ENCODE measurements around the gene OPRPN.

Gene OPRPN

DNA sequence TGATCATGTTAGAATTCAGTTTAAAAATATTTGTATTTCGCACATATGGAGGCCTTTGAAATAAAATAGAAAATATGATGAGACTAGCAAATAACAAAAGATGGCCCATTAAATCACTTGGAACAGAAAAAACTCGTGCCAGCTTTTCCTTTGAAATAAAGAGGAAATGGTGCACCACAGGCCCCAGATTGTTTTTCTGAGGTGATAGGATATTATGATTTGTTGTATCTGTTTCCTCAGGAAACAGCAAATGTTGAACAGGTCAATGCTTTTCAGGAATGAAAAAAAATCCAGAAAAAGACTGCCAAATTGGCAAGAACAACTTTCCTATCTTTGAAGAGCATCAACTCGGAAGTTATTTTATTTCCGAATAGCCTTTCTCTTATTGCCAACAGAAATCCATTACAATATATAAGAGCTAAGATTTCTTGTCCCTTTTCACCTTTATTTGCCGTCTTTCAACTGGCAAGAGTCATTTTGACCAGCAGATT lies 15.0 kb upstream of the OPRPN start, which contains the start of gene SMR3B:
TSS of gene SMR3B (plus strand) at position 441 of the 491 bp plus-strand sequence. CDS start 1,380 bp downstream, outside the sequence.
- Histone ChIP-seq H3K4me1 (ENCODE audit: control insufficient read depth in 1 of 2, insufficient read depth in 2 of 2, low read length in 2 of 2) (no peaks in the 10 kb centered on the region), H3K36me3 (ENCODE audit: control insufficient read depth in 1 of 2, insufficient read depth in 2 of 2, low read length in 2 of 2) (no peaks in the 10 kb centered on the region), H3K27ac (ENCODE audit: low read depth, low read length) (no peak within 1 kb of the TSS)

DNA sequence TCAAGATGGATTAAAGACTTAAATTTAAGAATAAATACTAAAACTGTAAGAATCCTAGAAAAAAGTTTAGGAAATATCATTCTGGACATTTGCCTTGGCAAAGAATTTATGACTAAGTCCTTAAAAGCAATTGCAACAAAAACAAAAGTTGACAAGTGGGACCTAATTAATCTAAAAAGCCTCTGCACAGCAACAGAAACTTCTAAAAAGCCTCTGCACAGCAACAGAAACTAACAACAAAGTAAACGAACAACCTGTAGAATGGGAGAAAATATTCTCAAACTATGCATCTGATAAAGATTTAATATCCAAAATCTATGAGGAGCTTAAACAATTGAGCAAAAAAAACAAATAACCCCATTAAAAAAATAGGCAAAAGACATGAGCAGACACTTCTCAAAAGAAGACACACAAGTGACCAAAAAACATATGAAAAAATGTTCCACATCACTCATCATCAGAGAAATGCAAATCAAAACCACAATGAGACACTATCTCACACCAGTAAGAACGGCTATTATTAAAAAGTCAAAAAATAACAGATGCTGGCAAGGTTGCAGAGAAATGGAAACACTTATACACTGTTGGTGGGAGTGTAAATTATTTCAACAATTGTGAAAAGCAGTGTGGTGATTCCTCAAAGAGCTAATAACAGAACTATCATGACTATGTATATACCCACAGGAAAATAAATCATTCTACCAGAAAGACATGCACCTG lies 5.5 kb upstream of the OPRPN start:
- Histone ChIP-seq H3K9me3 (ENCODE audit: control insufficient read depth in 1 of 2, low read length in 2 of 2) (no peaks in the 10 kb centered on the region), H3K4me3 (ENCODE audit: low read depth in 1 of 2, low read length in 2 of 2) (no peak overlapping the region), H3K27ac (ENCODE audit: low read depth, low read length) (no peak overlapping the region), H3K9ac (ENCODE audit: low read depth in 1 of 2, low read length in 2 of 2) (no peak overlapping the region), H3K4me1 (ENCODE audit: control insufficient read depth in 1 of 2, insufficient read depth in 2 of 2, low read length in 2 of 2) (no peaks in the 10 kb centered on the region), H3K27me3 (ENCODE audit: control insufficient read depth in 1 of 2, insufficient read depth in 2 of 2, low read length in 2 of 2) (no peaks in the 10 kb centered on the region), H3K36me3 (ENCODE audit: control insufficient read depth in 1 of 2, insufficient read depth in 2 of 2, low read length in 2 of 2) (no peaks in the 10 kb centered on the region)

More for the DNA sequence above, 15.0 kb upstream of the OPRPN start, which contains the start of gene SMR3B:
- Histone ChIP-seq H3K9me3 (ENCODE audit: control insufficient read depth in 1 of 2, low read length in 2 of 2) (no peaks in the 10 kb centered on the region), H3K27me3 (ENCODE audit: control insufficient read depth in 1 of 2, insufficient read depth in 2 of 2, low read length in 2 of 2) (no peaks in the 10 kb centered on the region), H3K9ac (ENCODE audit: low read depth in 1 of 2, low read length in 2 of 2) (no peak within 1 kb of the TSS), H3K4me3 (ENCODE audit: low read depth in 1 of 2, low read length in 2 of 2) (no peak within 1 kb of the TSS)

- Histone ChIP-seq H3K9me3 (ENCODE audit: control insufficient read depth in 1 of 2, low read length in 2 of 2) (no peaks in the 10 kb centered on the region), H3K27me3 (ENCODE audit: control insufficient read depth in 1 of 2, insufficient read depth in 2 of 2, low read length in 2 of 2) (no peaks in the 10 kb centered on the region), H3K27ac (ENCODE audit: low read depth, low read length) (no peak overlapping the region), H3K4me3 (ENCODE audit: low read depth in 1 of 2, low read length in 2 of 2) (no peak overlapping the region), H3K36me3 (ENCODE audit: control insufficient read depth in 1 of 2, insufficient read depth in 2 of 2, low read length in 2 of 2) (no peaks in the 10 kb centered on the region), H3K4me1 (ENCODE audit: control insufficient read depth in 1 of 2, insufficient read depth in 2 of 2, low read length in 2 of 2) (no peaks in the 10 kb centered on the region), H3K9ac (ENCODE audit: low read depth in 1 of 2, low read length in 2 of 2) (no peak overlapping the region)
Measured at GRCh38 chr4:70399319-70399718, 1.6 kb downstream of the OPRPN start.

GRCh38 chr4:70402762-70403161 lies 5.0 kb downstream of the OPRPN start:
- Histone ChIP-seq H3K27ac (ENCODE audit: low read depth, low read length) (no peak overlapping the region), H3K4me3 (ENCODE audit: low read depth in 1 of 2, low read length in 2 of 2) (no peak overlapping the region), H3K9ac (ENCODE audit: low read depth in 1 of 2, low read length in 2 of 2) (no peak overlapping the region), H3K9me3 (ENCODE audit: control insufficient read depth in 1 of 2, low read length in 2 of 2) (no peaks in the 10 kb centered on the region), H3K27me3 (ENCODE audit: control insufficient read depth in 1 of 2, insufficient read depth in 2 of 2, low read length in 2 of 2) (no peaks in the 10 kb centered on the region), H3K36me3 (ENCODE audit: control insufficient read depth in 1 of 2, insufficient read depth in 2 of 2, low read length in 2 of 2) (no peaks in the 10 kb centered on the region), H3K4me1 (ENCODE audit: control insufficient read depth in 1 of 2, insufficient read depth in 2 of 2, low read length in 2 of 2) (no peaks in the 10 kb centered on the region)

- no peaks in the 10 kb centered on the region for H3K9me3 ChIP-seq (ENCODE audit: control insufficient read depth in 1 of 2, low read length in 2 of 2)
- H3K36me3 ChIP-seq (ENCODE audit: control insufficient read depth in 1 of 2, insufficient read depth in 2 of 2, low read length in 2 of 2), result no peaks in the 10 kb centered on the region
- H3K27ac ChIP-seq (ENCODE audit: low read depth, low read length), result no peak overlapping the region
- H3K9ac ChIP-seq (ENCODE audit: low read depth in 1 of 2, low read length in 2 of 2), result no peak overlapping the region
- H3K4me3 ChIP-seq (ENCODE audit: low read depth in 1 of 2, low read length in 2 of 2), result no peak overlapping the region
- no peaks in the 10 kb centered on the region for H3K27me3 ChIP-seq (ENCODE audit: control insufficient read depth in 1 of 2, insufficient read depth in 2 of 2, low read length in 2 of 2)
- H3K4me1 ChIP-seq (ENCODE audit: control insufficient read depth in 1 of 2, insufficient read depth in 2 of 2, low read length in 2 of 2), result no peaks in the 10 kb centered on the region
Measured at GRCh38 chr4:70405765-70406164, 8.0 kb downstream of the OPRPN start.

DNA sequence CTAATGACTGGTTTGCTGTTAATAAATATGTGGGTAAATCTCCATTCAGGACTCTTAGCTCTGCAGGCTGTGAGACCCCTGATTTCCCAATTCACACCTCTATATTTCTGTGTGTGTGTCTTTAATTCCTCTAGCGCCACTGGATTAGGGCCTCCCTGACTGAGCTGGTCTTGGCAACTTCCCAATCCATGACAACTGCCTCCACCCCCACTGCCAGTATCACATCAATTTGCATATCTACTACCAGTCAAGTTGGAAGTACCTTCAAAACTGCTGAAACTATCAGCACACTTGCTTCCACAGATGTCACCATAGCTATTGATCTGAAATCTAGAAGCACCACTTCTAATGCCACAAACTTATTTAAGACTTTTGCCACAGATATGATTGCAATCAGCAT lies 27.6 kb downstream of the OPRPN start:
- Histone ChIP-seq H3K36me3 (ENCODE audit: control insufficient read depth in 1 of 2, insufficient read depth in 2 of 2, low read length in 2 of 2) (no peaks in the 10 kb centered on the region), H3K27ac (ENCODE audit: low read depth, low read length) (no peak overlapping the region), H3K27me3 (ENCODE audit: control insufficient read depth in 1 of 2, insufficient read depth in 2 of 2, low read length in 2 of 2) (no peaks in the 10 kb centered on the region), H3K9ac (ENCODE audit: low read depth in 1 of 2, low read length in 2 of 2) (no peak overlapping the region), H3K4me3 (ENCODE audit: low read depth in 1 of 2, low read length in 2 of 2) (no peak overlapping the region), H3K4me1 (ENCODE audit: control insufficient read depth in 1 of 2, insufficient read depth in 2 of 2, low read length in 2 of 2) (no peaks in the 10 kb centered on the region), H3K9me3 (ENCODE audit: control insufficient read depth in 1 of 2, low read length in 2 of 2) (no peaks in the 10 kb centered on the region)

- H3K4me1 ChIP-seq (ENCODE audit: control insufficient read depth in 1 of 2, insufficient read depth in 2 of 2, low read length in 2 of 2), result no peaks in the 10 kb centered on the region
- H3K9ac ChIP-seq (ENCODE audit: low read depth in 1 of 2, low read length in 2 of 2), result no peak overlapping the region
- H3K4me3 ChIP-seq (ENCODE audit: low read depth in 1 of 2, low read length in 2 of 2), result no peak overlapping the region
- H3K36me3 ChIP-seq (ENCODE audit: control insufficient read depth in 1 of 2, insufficient read depth in 2 of 2, low read length in 2 of 2), result no peaks in the 10 kb centered on the region
- no peaks in the 10 kb centered on the region for H3K27me3 ChIP-seq (ENCODE audit: control insufficient read depth in 1 of 2, insufficient read depth in 2 of 2, low read length in 2 of 2)
- H3K27ac ChIP-seq (ENCODE audit: low read depth, low read length), result no peak overlapping the region
- H3K9me3 ChIP-seq (ENCODE audit: control insufficient read depth in 1 of 2, low read length in 2 of 2), result no peaks in the 10 kb centered on the region
Measured at GRCh38 chr4:70426789-70427188, 29.0 kb downstream of the OPRPN start.

DNA sequence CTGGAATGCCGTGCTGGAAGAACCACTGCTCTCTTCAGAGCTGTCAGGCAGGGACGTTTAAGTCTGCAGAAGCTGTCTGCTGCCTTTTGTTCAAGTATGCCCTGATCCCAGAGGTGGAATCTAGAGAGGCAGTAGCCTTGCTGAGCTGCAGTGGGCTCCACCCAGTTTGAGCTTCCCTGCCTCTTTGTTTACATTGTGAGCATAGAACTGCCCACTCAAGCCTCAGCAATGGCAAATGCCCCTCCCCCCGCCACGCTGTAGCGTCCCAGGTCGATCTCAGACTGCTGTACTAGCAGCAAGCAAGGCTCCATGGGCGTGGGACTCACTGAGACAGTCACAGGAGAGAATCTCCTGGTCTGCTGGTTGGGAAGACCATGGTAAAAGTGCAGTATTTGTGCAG lies 39.5 kb downstream of the OPRPN start:
- no peaks in the 10 kb centered on the region for H3K4me1 ChIP-seq (ENCODE audit: control insufficient read depth in 1 of 2, insufficient read depth in 2 of 2, low read length in 2 of 2)
- no peaks in the 10 kb centered on the region for H3K27me3 ChIP-seq (ENCODE audit: control insufficient read depth in 1 of 2, insufficient read depth in 2 of 2, low read length in 2 of 2)
- H3K9ac ChIP-seq (ENCODE audit: low read depth in 1 of 2, low read length in 2 of 2), result no peak overlapping the region
- H3K9me3 ChIP-seq (ENCODE audit: control insufficient read depth in 1 of 2, low read length in 2 of 2), result no peaks in the 10 kb centered on the region
- H3K27ac ChIP-seq (ENCODE audit: low read depth, low read length), result no peak overlapping the region
- H3K4me3 ChIP-seq (ENCODE audit: low read depth in 1 of 2, low read length in 2 of 2), result no peak overlapping the region
- H3K36me3 ChIP-seq (ENCODE audit: control insufficient read depth in 1 of 2, insufficient read depth in 2 of 2, low read length in 2 of 2), result no peaks in the 10 kb centered on the region

- Histone ChIP-seq H3K9ac (ENCODE audit: low read depth in 1 of 2, low read length in 2 of 2) (no peak overlapping the region), H3K36me3 (ENCODE audit: control insufficient read depth in 1 of 2, insufficient read depth in 2 of 2, low read length in 2 of 2) (no peaks in the 10 kb centered on the region), H3K27me3 (ENCODE audit: control insufficient read depth in 1 of 2, insufficient read depth in 2 of 2, low read length in 2 of 2) (no peaks in the 10 kb centered on the region), H3K4me1 (ENCODE audit: control insufficient read depth in 1 of 2, insufficient read depth in 2 of 2, low read length in 2 of 2) (no peaks in the 10 kb centered on the region), H3K9me3 (ENCODE audit: control insufficient read depth in 1 of 2, low read length in 2 of 2) (no peaks in the 10 kb centered on the region), H3K4me3 (ENCODE audit: low read depth in 1 of 2, low read length in 2 of 2) (no peak overlapping the region), H3K27ac (ENCODE audit: low read depth, low read length) (no peak overlapping the region)
Measured at GRCh38 chr4:70442474-70442873, 44.7 kb downstream of the OPRPN start.

DNA sequence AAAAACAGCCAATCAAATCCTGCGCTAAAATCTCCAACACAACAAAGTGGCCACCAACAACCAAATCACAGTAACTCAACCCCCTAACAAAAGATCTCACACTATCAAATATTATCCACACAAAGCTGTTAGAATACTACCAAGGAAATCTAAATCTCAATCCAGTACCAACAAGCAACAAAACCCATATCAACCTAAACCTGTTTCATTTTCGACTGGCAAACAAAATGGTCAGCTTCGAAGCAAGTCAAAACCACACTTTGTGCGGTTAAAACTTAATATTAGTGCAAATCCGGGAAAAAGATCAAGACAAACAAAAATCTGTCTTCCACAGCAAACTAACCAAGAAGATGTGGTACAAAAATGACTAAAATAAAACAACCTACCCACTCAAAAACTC lies 45.6 kb downstream of the OPRPN start:
- Histone ChIP-seq H3K36me3 (ENCODE audit: control insufficient read depth in 1 of 2, insufficient read depth in 2 of 2, low read length in 2 of 2) (no peaks in the 10 kb centered on the region), H3K27ac (ENCODE audit: low read depth, low read length) (no peak overlapping the region), H3K27me3 (ENCODE audit: control insufficient read depth in 1 of 2, insufficient read depth in 2 of 2, low read length in 2 of 2) (no peaks in the 10 kb centered on the region), H3K4me3 (ENCODE audit: low read depth in 1 of 2, low read length in 2 of 2) (no peak overlapping the region), H3K9ac (ENCODE audit: low read depth in 1 of 2, low read length in 2 of 2) (no peak overlapping the region), H3K4me1 (ENCODE audit: control insufficient read depth in 1 of 2, insufficient read depth in 2 of 2, low read length in 2 of 2) (no peaks in the 10 kb centered on the region), H3K9me3 (ENCODE audit: control insufficient read depth in 1 of 2, low read length in 2 of 2) (no peaks in the 10 kb centered on the region)

All from duodenal mucosa (tissue), 2 donors.